H7 (cell line): ENCODE data around the gene CYB561. TPM values are rescaled to one million over a fixed set of nuclear protein-coding genes. Genes with fewer than 3 reads are reported as not detected.

Experiments
- DNase-seq: peaks from one replicate; pipeline ENCODE4 v3.0.0; 2012
- H3K27me3 ChIP-seq: 2 replicates; pipeline ENCODE4 v1.6.0; 2011; ENCODE audit warnings: mild to moderate bottlenecking, low read length; ENCODE audit not compliant: control insufficient read depth, insufficient read depth
- H3K36me3 ChIP-seq: replicated peaks from 2 replicates; pipeline ENCODE4 v1.5.1; 2011; ENCODE audit warnings: low read length; ENCODE audit not compliant: control insufficient read depth, insufficient read depth
- H3K4me3 ChIP-seq: 2 replicates; pipeline ENCODE4 v1.5.1; 2011; ENCODE audit warnings: low read depth, mild to moderate bottlenecking, control low read depth, low read length, moderate library complexity; ENCODE audit not compliant: insufficient read depth
- total RNA-seq: library from RNA; depleted of rRNA; stranded (reverse); fragments of >200 nt; shearing (Covaris generic); gene quantifications from 2 replicates; pipeline ENCODE4 v1.2.3, GENCODE V29; 2014

Gene CYB561
- total RNA-seq, 1 experiment from 2014 or later: 34.5 TPM

GRCh38 chr17:63437287-63438091 lies 8.6 kb downstream of the CYB561 start:
- DNase-seq: peak; percentile 68
- Histone ChIP-seq H3K4me3 (no peak overlapping the region), H3K27me3 (no peaks in the 10 kb centered on the region), H3K36me3 (no peaks in the 10 kb centered on the region; the same call in 1 of the 2 replicates)

GRCh38 chr17:63436523-63437110 lies 9.5 kb downstream of the CYB561 start:
- H3K36me3 ChIP-seq: no peaks in the 10 kb centered on the region; the same call in 1 of the 2 replicates
- H3K4me3 ChIP-seq: no peak overlapping the region
- no peaks in the 10 kb centered on the region for H3K27me3 ChIP-seq
- DNase-seq: peak; percentile 82

DNA sequence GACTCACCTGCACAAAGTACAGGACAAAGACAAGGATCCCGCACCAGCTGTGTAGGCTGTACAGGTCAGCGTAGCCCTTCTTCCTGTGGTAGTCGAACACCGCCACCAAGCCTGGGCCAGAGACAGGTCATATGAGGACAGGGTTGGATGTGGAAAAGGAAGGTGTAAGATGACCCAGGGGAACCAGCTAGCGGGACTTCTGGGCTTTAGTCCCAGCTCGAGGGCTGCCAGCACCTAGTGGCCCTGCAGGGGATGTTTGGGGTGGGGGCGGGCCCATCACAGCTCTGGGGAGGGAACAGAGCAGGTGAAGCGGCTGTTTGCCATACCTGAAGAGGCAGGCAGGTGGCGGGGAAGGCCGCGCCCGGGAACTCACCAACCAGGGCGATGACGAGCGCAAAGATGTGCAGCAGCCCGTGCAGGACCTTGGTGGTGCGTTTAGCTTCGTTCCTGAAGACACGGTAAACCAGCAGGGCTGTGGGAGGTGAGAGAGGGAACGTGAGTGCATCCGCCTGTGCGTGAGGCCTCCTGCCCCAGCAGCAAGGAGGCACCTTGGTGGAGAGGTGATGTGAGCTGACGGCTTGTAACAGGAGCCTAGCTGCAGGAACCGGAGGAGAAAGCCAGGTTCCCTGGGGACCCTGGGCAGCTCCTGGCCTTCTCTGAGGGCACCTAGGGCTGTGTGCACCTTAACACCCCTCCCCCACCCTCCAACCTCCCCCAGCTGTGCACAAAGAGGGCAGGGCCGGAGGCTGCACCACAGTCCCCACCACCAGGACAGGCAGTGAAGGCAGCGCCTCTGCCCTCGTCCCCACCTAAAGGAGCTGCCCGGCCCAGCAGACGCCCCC lies 10.2 kb downstream of the CYB561 start:
- no peaks in the 10 kb centered on the region; the same call in 1 of the 2 replicates for H3K36me3 ChIP-seq
- H3K4me3 ChIP-seq: no peak overlapping the region
- H3K27me3 ChIP-seq: no peaks in the 10 kb centered on the region
- DNase-seq: peak; percentile 94

DNA sequence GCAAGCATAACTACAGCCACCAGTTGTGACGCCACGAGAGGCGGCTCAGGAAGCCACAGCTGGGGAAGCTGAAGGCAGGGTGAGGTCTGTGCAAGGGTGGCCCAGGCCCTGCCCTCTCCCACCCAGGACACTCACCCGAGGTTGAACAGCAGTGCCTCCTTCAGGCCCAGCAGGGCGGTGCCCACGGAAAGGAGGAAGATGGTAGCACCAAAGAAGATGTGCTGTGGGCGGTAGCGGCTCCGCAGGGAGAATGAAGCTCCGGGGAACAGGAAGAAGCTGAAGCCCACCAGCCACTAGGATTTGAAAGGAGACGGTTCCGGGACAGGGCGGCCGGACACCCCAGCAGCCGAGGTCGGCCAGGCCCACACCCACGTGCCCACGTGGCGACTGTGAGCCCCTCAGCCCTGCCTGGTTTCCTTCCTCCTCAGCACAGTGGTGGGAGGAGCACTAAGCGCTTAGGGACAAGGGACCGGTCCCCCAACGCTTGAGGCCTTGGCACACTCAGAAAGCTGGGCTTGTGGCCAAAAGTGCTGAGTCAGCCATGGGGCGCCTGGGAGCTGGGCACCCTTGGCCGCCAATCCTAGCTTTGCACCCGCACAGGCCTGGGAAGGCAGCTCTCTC lies 11.0 kb downstream of the CYB561 start:
- H3K36me3 ChIP-seq: no peaks in the 10 kb centered on the region; the same call in 1 of the 2 replicates

DNA sequence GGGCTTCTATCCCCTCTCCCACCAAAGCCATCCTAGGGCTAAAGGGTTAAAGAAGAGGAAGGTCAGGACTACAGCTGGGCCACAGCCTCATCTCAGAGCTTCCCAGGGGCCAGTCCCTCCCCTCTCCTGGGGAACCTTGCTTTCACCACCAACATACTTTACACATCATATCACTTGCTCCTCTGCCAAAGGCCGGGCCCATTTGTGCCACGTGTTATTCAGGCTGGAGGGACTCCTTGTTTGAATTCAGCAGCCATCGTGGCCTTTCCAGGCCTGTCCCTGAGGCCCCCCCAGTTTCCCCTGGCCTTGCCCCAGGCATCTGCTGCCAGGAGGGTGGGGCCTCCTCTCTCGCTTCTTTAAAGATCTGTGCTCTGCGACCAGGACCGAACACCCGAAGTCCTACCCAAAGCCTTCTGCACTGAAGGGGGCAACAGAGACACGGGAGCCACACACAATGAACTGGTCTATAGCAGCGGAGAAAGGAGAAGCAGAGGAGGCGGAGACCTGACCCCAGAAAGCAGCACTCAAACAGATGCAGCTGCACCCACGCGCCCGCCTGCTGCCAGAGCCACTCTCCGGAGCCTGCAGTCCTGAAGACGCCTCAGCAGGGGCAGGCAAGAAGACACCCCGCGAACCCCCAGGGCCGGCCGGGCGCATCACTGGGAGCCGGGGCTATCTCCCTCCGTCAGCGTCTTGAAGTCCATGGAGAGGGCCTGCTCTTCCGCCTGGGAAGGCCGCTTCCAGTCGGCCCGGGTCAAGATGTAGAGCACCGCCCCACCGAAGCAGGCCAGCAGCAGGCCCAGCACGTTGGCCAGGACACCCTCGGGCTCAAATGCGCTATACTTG lies 12.1 kb downstream of the CYB561 start:
- Histone ChIP-seq H3K36me3 (no peaks in the 10 kb centered on the region; the same call in 1 of the 2 replicates), H3K4me3 (no peak overlapping the region), H3K27me3 (no peaks in the 10 kb centered on the region)
- DNase-seq: no peak

More for the DNA sequence above, 11.0 kb downstream of the CYB561 start:
- H3K27me3 ChIP-seq: no peaks in the 10 kb centered on the region
- DNase-seq: peak; percentile 76
- H3K4me3 ChIP-seq: no peak overlapping the region

DNA sequence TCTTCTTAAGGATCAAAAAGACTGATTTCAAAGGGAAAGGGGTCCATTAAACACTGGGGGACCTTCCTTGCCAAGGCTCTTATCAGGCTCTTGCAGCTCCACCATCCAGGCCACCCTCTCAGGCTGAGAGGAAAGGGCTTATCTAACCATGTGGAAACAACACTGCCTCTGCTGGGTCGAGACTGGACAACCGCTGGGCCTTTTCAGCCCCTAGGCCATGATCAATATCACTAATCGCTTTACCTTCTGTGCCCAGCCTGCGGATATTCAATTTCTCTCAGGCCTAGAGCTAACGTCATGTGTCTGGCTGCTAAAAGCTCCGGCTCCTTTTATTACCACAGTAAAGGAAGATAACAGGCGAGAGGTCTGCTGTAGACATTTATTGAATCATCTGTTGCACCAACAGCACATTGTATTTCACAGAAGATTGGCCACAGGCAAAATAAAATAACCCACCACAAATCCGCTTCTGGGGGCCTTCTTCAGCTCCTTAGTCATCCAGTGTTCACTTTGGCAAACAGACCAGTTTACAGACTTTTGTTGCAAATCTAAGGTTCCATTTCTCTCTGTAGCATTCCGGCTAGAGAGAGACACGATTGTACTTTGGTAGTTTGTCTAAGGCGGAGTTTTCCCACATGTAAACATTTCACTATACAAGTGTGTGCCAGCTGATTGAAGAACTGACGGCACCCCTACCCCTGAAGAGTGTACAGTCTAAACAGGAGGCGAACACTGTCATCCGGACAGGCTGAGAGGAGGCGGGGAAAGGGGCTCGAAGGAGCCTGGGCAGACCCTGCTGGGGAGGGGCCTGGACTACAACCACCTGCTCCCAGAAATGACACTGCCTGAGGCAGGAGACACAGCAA lies 13.9 kb downstream of the CYB561 start:
- Histone ChIP-seq H3K36me3 (no peaks in the 10 kb centered on the region; the same call in 1 of the 2 replicates), H3K4me3 (no peak overlapping the region), H3K27me3 (no peaks in the 10 kb centered on the region)
- peak; percentile 14 for DNase-seq

DNA sequence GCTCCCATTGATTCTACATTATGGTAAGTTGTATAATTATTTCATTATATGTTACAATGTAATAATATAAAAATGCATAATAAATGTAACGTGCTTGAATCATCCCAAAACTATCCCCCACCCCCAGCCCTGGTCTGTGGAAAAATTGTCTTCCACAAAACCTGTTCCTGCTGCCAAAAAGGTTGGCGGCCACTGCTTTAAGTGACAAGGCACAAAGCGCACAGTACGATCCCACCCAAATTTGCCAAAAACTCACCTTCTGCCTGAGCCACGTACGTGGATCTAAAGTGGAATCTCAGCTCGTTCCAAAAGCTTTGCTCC lies 14.5 kb downstream of the CYB561 start:
- DNase-seq: no peak
- no peaks in the 10 kb centered on the region for H3K27me3 ChIP-seq

GRCh38 chr17:63430223-63430622 lies 15.9 kb downstream of the CYB561 start:
- no peaks in the 10 kb centered on the region; the same call in 1 of the 2 replicates for H3K36me3 ChIP-seq
- H3K4me3 ChIP-seq: no peak overlapping the region
- H3K27me3 ChIP-seq: no peaks in the 10 kb centered on the region
- no peak for DNase-seq

More for the DNA sequence above, 14.5 kb downstream of the CYB561 start:
- no peaks in the 10 kb centered on the region; the same call in 1 of the 2 replicates for H3K36me3 ChIP-seq
- H3K4me3 ChIP-seq: no peak overlapping the region

DNA sequence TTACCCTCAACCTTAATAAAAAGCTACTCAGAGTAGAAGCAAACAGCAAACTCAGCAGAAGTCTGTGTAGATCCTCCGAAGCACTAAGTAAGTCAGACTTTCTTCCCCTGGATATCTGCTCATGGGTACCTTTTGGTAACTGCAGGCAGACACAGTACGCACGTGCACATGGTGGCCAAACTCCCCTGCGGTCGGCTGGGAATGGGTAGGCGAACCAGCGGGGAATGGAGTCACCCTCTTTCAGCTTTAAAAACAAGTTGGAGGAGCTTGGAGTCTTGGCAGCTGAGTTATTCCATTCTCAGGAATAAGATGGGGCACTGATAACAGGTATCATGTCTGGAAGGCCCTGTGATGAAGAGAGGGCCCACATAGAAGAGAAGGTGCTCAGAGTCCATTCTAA lies 16.3 kb downstream of the CYB561 start:
- DNase-seq: no peak
- Histone ChIP-seq H3K36me3 (no peaks in the 10 kb centered on the region; the same call in 1 of the 2 replicates), H3K27me3 (no peaks in the 10 kb centered on the region), H3K4me3 (no peak overlapping the region)

DNA sequence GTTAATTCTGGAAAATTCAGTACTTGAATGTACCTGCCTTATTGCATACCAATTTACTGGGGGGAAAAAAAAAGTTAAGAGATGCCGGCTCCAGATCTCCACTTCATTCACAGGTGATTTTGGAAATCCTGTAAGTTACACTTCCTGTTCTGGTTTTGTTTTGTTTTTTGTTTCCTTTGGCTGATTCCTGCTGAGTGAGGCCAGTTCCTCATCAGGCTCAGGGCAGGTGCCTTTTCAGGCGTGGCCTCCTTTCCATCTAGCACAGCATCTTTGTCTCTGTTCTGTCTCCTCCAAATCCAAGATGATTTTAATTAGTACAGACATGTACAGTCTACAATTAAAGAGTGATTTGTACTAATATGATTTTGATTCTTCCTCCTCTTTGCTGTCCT lies 19.2 kb downstream of the CYB561 start:
- DNase-seq: no peak
- Histone ChIP-seq H3K27me3 (no peaks in the 10 kb centered on the region), H3K36me3 (no peaks in the 10 kb centered on the region), H3K4me3 (no peak overlapping the region)

GRCh38 chr17:63426041-63426916 lies 19.8 kb downstream of the CYB561 start:
- H3K27me3 ChIP-seq: no peaks in the 10 kb centered on the region
- no peak for DNase-seq
- no peaks in the 10 kb centered on the region; the same call in 1 of the 2 replicates for H3K36me3 ChIP-seq
- H3K4me3 ChIP-seq: no peak overlapping the region

- peak; percentile 92 for DNase-seq
- H3K27me3 ChIP-seq: no peaks in the 10 kb centered on the region
- H3K36me3 ChIP-seq: no peaks in the 10 kb centered on the region; the same call in 1 of the 2 replicates
- H3K4me3 ChIP-seq: no peak overlapping the region
Observed at GRCh38 chr17:63425483-63425882, 20.6 kb downstream of the CYB561 start.
